ENCODE measurements around the gene EXOC6B.

Gene EXOC6B

GRCh38 chr2:72745679-72746368, 80.0 kb downstream of the EXOC6B start:
- Histone ChIP-seq H3K9me3 (replicated peaks in 1 of 2; ENCODE audit: control insufficient read depth in 2 of 2, insufficient read depth in 1 of 2, low read depth in 1 of 2, low read length in 2 of 2) (no peaks in the 10 kb centered on the region), H3K4me2 (ENCODE audit: insufficient read depth, low read length, poor library complexity, severe bottlenecking) (no peak overlapping the region), H3K9ac (ENCODE audit: low read depth, low read length, poor library complexity) (no peak overlapping the region), H2BK5ac (ENCODE audit: low read length) (no peak overlapping the region), H3K4me1 (ENCODE audit: control insufficient read depth in 2 of 2, insufficient read depth in 1 of 2, low read depth in 1 of 2, low read length in 2 of 2) (no peaks in the 10 kb centered on the region), H3K18ac (ENCODE audit: low read length) (no peak overlapping the region), H3K4me3 (ENCODE audit: low read length in 2 of 2) (no peak overlapping the region), H2BK15ac (ENCODE audit: low read length) (no peak overlapping the region), H3K4ac (ENCODE audit: low read length) (no peak overlapping the region), H4K8ac (ENCODE audit: low read depth, low read length) (no peak overlapping the region), H3K14ac (ENCODE audit: low read length) (no peak overlapping the region), H2BK120ac (ENCODE audit: low read depth, low read length) (no peak overlapping the region), H2BK12ac (ENCODE audit: low read length) (no peak overlapping the region), H3K79me1 (ENCODE audit: low read depth, low read length) (no peaks in the 10 kb centered on the region), H3K23ac (ENCODE audit: low read depth, low read length, poor library complexity) (no peak overlapping the region), H2AK5ac (ENCODE audit: low read depth, low read length) (no peak overlapping the region), H2AFZ (ENCODE audit: low read length) (no peak overlapping the region), H3K36me3 (replicated peaks in 1 of 2; ENCODE audit: control insufficient read depth in 2 of 2, insufficient read depth in 2 of 2, low read length in 2 of 2) (no peaks in the 10 kb centered on the region), H3K27ac (replicated peaks; ENCODE audit: low read length) (no peak overlapping the region), H4K91ac (ENCODE audit: low read depth, low read length, poor library complexity) (no peak overlapping the region), H3K27me3 (ENCODE audit: control insufficient read depth in 3 of 3, insufficient read depth in 3 of 3, low read depth in 1 of 3, low read length in 3 of 3) (no peaks in the 10 kb centered on the region)
- peak; percentile 51 for DNase-seq (ENCODE audit: low spot score)
- WGBS, 2 donors (ENCODE audit: extremely low coverage in 2 of 2, insufficient read length in 2 of 2, insufficient replicate concordance in 1 of 2): no CpG with 5 or more reads among the region's 2 CpGs

GRCh38 chr2:72744049-72744448, 81.8 kb downstream of the EXOC6B start:
- Histone ChIP-seq H4K91ac (ENCODE audit: low read depth, low read length, poor library complexity) (no peak overlapping the region), H3K4me2 (ENCODE audit: insufficient read depth, low read length, poor library complexity, severe bottlenecking) (no peak overlapping the region), H3K79me1 (ENCODE audit: low read depth, low read length) (no peaks in the 10 kb centered on the region), H3K36me3 (replicated peaks in 1 of 2; ENCODE audit: control insufficient read depth in 2 of 2, insufficient read depth in 2 of 2, low read length in 2 of 2) (no peaks in the 10 kb centered on the region), H3K9me3 (replicated peaks in 1 of 2; ENCODE audit: control insufficient read depth in 2 of 2, insufficient read depth in 1 of 2, low read depth in 1 of 2, low read length in 2 of 2) (no peaks in the 10 kb centered on the region), H3K27ac (replicated peaks; ENCODE audit: low read length) (no peak overlapping the region), H3K14ac (ENCODE audit: low read length) (no peak overlapping the region), H2AK5ac (ENCODE audit: low read depth, low read length) (no peak overlapping the region), H3K27me3 (ENCODE audit: control insufficient read depth in 3 of 3, insufficient read depth in 3 of 3, low read depth in 1 of 3, low read length in 3 of 3) (no peaks in the 10 kb centered on the region), H3K9ac (ENCODE audit: low read depth, low read length, poor library complexity) (no peak overlapping the region), H3K4me1 (ENCODE audit: control insufficient read depth in 2 of 2, insufficient read depth in 1 of 2, low read depth in 1 of 2, low read length in 2 of 2) (no peaks in the 10 kb centered on the region), H3K18ac (ENCODE audit: low read length) (no peak overlapping the region), H4K8ac (ENCODE audit: low read depth, low read length) (no peak overlapping the region), H2BK12ac (ENCODE audit: low read length) (no peak overlapping the region), H3K23ac (ENCODE audit: low read depth, low read length, poor library complexity) (no peak overlapping the region), H2AFZ (ENCODE audit: low read length) (no peak overlapping the region), H2BK120ac (ENCODE audit: low read depth, low read length) (no peak overlapping the region), H2BK15ac (ENCODE audit: low read length) (no peak overlapping the region), H2BK5ac (ENCODE audit: low read length) (no peak overlapping the region), H3K4me3 (ENCODE audit: low read length in 2 of 2) (no peak overlapping the region), H3K4ac (ENCODE audit: low read length) (no peak overlapping the region)
- no peak for DNase-seq (ENCODE audit: low spot score)

- Histone ChIP-seq H2BK120ac (ENCODE audit: low read depth, low read length) (no peak overlapping the region), H3K23ac (ENCODE audit: low read depth, low read length, poor library complexity) (no peak overlapping the region), H3K14ac (ENCODE audit: low read length) (no peak overlapping the region), H3K79me1 (ENCODE audit: low read depth, low read length) (no peaks in the 10 kb centered on the region), H4K91ac (ENCODE audit: low read depth, low read length, poor library complexity) (no peak overlapping the region), H3K36me3 (replicated peaks in 1 of 2; ENCODE audit: control insufficient read depth in 2 of 2, insufficient read depth in 2 of 2, low read length in 2 of 2) (no peaks in the 10 kb centered on the region), H3K27me3 (ENCODE audit: control insufficient read depth in 3 of 3, insufficient read depth in 3 of 3, low read depth in 1 of 3, low read length in 3 of 3) (no peaks in the 10 kb centered on the region), H3K4me1 (ENCODE audit: control insufficient read depth in 2 of 2, insufficient read depth in 1 of 2, low read depth in 1 of 2, low read length in 2 of 2) (no peaks in the 10 kb centered on the region), H3K18ac (ENCODE audit: low read length) (no peak overlapping the region), H2AFZ (ENCODE audit: low read length) (no peak overlapping the region), H2BK12ac (ENCODE audit: low read length) (no peak overlapping the region), H2AK5ac (ENCODE audit: low read depth, low read length) (no peak overlapping the region), H3K9ac (ENCODE audit: low read depth, low read length, poor library complexity) (no peak overlapping the region), H3K27ac (replicated peaks; ENCODE audit: low read length) (no peak overlapping the region), H3K4me3 (ENCODE audit: low read length in 2 of 2) (no peak overlapping the region), H3K9me3 (replicated peaks in 1 of 2; ENCODE audit: control insufficient read depth in 2 of 2, insufficient read depth in 1 of 2, low read depth in 1 of 2, low read length in 2 of 2) (no peaks in the 10 kb centered on the region), H3K4ac (ENCODE audit: low read length) (no peak overlapping the region), H4K8ac (ENCODE audit: low read depth, low read length) (no peak overlapping the region), H2BK15ac (ENCODE audit: low read length) (no peak overlapping the region), H3K4me2 (ENCODE audit: insufficient read depth, low read length, poor library complexity, severe bottlenecking) (no peak overlapping the region), H2BK5ac (ENCODE audit: low read length) (no peak overlapping the region)
- WGBS, 2 donors (ENCODE audit: extremely low coverage in 2 of 2, insufficient read length in 2 of 2, insufficient replicate concordance in 1 of 2): no CpG with 5 or more reads among the region's 2 CpGs
- DNase-seq (ENCODE audit: low spot score): no peak
These were observed 82.4 kb downstream of the EXOC6B start for GRCh38 chr2:72743481-72743880.

GRCh38 chr2:72738096-72738495, 87.7 kb downstream of the EXOC6B start:
- no peak overlapping the region for H3K18ac ChIP-seq (ENCODE audit: low read length)
- no peaks in the 10 kb centered on the region for H3K9me3 ChIP-seq (replicated peaks in 1 of 2; ENCODE audit: control insufficient read depth in 2 of 2, insufficient read depth in 1 of 2, low read depth in 1 of 2, low read length in 2 of 2)
- no peak for DNase-seq (ENCODE audit: low spot score)
- no peak overlapping the region for H3K27ac ChIP-seq (replicated peaks; ENCODE audit: low read length)
- no peak overlapping the region for H4K8ac ChIP-seq (ENCODE audit: low read depth, low read length)
- no peak overlapping the region for H3K4me2 ChIP-seq (ENCODE audit: insufficient read depth, low read length, poor library complexity, severe bottlenecking)
- no peaks in the 10 kb centered on the region for H3K27me3 ChIP-seq (ENCODE audit: control insufficient read depth in 3 of 3, insufficient read depth in 3 of 3, low read depth in 1 of 3, low read length in 3 of 3)
- H3K4me1 ChIP-seq (ENCODE audit: control insufficient read depth in 2 of 2, insufficient read depth in 1 of 2, low read depth in 1 of 2, low read length in 2 of 2): no peaks in the 10 kb centered on the region
- no peak overlapping the region for H2BK12ac ChIP-seq (ENCODE audit: low read length)
- no peak overlapping the region for H2BK120ac ChIP-seq (ENCODE audit: low read depth, low read length)
- no peaks in the 10 kb centered on the region for H3K79me1 ChIP-seq (ENCODE audit: low read depth, low read length)
- no peak overlapping the region for H2AFZ ChIP-seq (ENCODE audit: low read length)
- no peaks in the 10 kb centered on the region for H3K36me3 ChIP-seq (replicated peaks in 1 of 2; ENCODE audit: control insufficient read depth in 2 of 2, insufficient read depth in 2 of 2, low read length in 2 of 2)
- H3K23ac ChIP-seq (ENCODE audit: low read depth, low read length, poor library complexity): no peak overlapping the region
- H3K9ac ChIP-seq (ENCODE audit: low read depth, low read length, poor library complexity): no peak overlapping the region
- H4K91ac ChIP-seq (ENCODE audit: low read depth, low read length, poor library complexity): no peak overlapping the region
- H2BK5ac ChIP-seq (ENCODE audit: low read length): no peak overlapping the region
- H3K14ac ChIP-seq (ENCODE audit: low read length): no peak overlapping the region
- no peak overlapping the region for H2AK5ac ChIP-seq (ENCODE audit: low read depth, low read length)
- no peak overlapping the region for H3K4me3 ChIP-seq (ENCODE audit: low read length in 2 of 2)
- no peak overlapping the region for H3K4ac ChIP-seq (ENCODE audit: low read length)
- no peak overlapping the region for H2BK15ac ChIP-seq (ENCODE audit: low read length)

Data from neuronal stem cell (in vitro differentiated cells).